ENCODE data around the gene MGP.

Gene MGP

DNA sequence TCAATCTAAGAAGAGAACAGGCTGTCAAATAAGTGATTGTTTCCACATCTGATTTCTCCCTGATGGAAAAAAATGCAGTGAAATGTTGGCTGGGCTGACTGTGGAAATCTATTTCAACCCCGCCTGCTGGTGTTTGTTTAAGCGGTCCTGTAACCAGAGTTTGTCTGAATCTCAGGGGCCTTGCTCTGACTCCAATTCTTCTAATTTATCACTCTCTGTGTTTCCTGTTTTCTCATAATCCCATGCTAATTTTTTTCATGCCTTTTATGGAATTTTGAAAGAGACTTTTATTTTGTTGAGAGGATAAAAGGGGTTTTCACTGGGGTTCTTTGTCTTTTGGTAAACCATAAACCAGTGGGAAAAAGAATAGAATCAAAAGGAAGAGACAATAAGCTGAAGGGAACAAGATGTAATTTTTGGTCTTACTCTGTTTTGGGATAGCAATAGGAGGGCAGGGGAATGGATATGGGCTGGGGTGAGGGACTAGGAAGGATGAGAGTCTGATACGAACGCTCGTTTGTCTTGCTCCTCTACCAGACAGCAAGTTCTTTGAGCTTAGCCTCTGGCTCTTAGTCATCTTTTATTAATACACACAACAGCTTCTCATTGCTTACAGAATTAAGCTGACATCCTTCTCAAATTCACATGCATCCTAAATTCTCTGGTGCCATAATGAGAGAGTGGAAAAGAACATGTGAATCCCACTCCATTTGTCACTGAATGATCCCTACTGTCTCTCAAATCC lies 8.0 kb upstream of the MGP start:
- H3K4me3 ChIP-seq (replicated peaks; ENCODE audit: low read depth, low read length), result no peak overlapping the region
- peak; percentile 73 for DNase-seq (ENCODE audit: low read depth)
- no peak for TF ChIP-seq CTCF (IDR thresholded peaks at IDR 0.05; ENCODE audit: low read length, missing control alignments)

GRCh38 chr12:14892726-14893505 lies 7.3 kb upstream of the MGP start:
- DNase-seq (ENCODE audit: low read depth), result peak; percentile 71
- peak; percentile 43 for TF ChIP-seq CTCF (IDR thresholded peaks at IDR 0.05; ENCODE audit: low read length, missing control alignments)
- no peak overlapping the region for H3K4me3 ChIP-seq (replicated peaks; ENCODE audit: low read depth, low read length)

DNA sequence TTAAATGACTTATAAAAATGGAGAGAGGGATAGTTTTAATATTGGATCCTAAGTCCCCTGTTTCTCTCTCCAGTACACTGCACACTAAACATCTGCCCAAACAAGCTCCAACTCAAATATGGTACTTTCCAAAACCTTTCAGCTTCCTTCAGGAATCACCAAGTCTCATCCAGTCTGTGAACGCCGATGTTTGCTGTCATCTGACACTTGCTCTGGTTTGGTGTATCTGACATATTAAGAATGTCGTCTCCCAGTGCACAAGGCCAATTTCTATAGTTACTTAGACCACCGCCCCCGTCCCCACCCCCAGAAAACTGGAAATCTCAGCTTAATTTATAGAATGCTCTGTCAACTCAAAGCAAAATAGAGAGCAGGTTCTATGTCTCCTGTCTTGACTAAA lies 5.0 kb upstream of the MGP start:
- DNase-seq (ENCODE audit: low read depth), result no peak
- TF ChIP-seq CTCF (IDR thresholded peaks at IDR 0.05; ENCODE audit: low read length, missing control alignments), result no peak
- H3K4me3 ChIP-seq (replicated peaks; ENCODE audit: low read depth, low read length), result no peak overlapping the region

GRCh38 chr12:14886271-14886670 lies 617 bp upstream of the MGP start:
- TF ChIP-seq CTCF (IDR thresholded peaks at IDR 0.05; ENCODE audit: low read length, missing control alignments), result no peak
- H3K4me3 ChIP-seq (replicated peaks; ENCODE audit: low read depth, low read length), result peak overlapping the region; percentile 80
- DNase-seq (ENCODE audit: low read depth), result no peak

GRCh38 chr12:14884458-14884878 lies 1.2 kb downstream of the MGP start:
- peak; percentile 89 for DNase-seq (ENCODE audit: low read depth)
- H3K4me3 ChIP-seq (replicated peaks; ENCODE audit: low read depth, low read length), result peak overlapping the region; percentile 80
- no peak for TF ChIP-seq CTCF (IDR thresholded peaks at IDR 0.05; ENCODE audit: low read length, missing control alignments)

- peak overlapping the region; percentile 80 for H3K4me3 ChIP-seq (replicated peaks; ENCODE audit: low read depth, low read length)
- DNase-seq (ENCODE audit: low read depth), result no peak
- no peak for TF ChIP-seq CTCF (IDR thresholded peaks at IDR 0.05; ENCODE audit: low read length, missing control alignments)
Measured at GRCh38 chr12:14883686-14884085, 2.0 kb downstream of the MGP start.
